ENCODE results near the gene SLC25A19. TPM values are rescaled to one million over a fixed set of nuclear protein-coding genes. Genes with fewer than 3 reads are reported as not detected.
"Not testable (repeated sequence)": the region's sequence is repeated elsewhere in the genome, so short reads cannot be mapped to it uniquely, and the experiment has no call there.

SLC25A19 gene
- total RNA-seq, 6 donors from 2014 or later: 21.9 to 37.0 (median 23.9) TPM

DNA sequence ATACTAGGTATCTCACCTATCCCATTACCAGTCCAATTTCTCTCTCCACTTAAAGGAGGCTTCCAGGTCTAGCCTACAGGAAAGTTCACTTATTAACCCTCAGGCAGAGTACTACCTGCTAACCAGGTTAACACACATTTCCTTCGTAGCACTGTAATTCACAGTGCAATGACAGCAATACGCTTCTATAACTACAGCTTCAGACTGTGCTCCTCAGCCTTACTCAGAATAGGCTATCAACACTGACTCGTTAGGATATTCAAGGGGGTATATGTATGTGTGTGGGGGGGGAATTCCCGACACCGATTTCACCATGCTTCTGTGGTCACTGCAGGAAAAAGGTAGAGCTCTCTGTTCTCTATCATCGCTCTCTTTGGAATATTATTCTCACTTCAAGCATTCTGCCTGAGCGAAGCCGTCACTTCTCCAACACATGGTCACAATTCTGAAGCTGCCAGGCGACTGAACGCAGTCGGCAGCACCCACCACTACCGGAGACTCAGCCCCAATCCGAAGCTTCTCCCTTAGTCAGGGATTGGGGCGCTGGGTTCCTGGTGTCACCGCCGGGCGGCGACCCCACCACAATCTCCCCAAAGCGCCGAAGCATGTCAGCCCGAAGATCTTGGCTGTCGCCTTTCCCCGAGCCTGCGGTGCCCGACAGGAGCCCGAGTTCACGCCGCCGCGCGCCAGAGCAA, 28.4 kb downstream of the SLC25A19 start:
- H3K4me1 ChIP-seq: peaks cover 27 to 50% (median 35%) of the 10 kb centered on the region in 4 donors
- no peaks in the 10 kb centered on the region for H3K27me3 ChIP-seq
- no peaks in the 10 kb centered on the region for H3K9me3 ChIP-seq
- peak in 1 of 2 donors; percentile 20 for ATAC-seq (ENCODE audit: low FRiP score in 2 of 2)
- DNase-seq: no peak
- peak overlapping the region; percentile 95 to 99 (median 97) for H3K27ac ChIP-seq
- 2 to 8% methylated on average over 8 to 31 of the region's 31 CpGs for WGBS, 2 donors
- H3K4me3 ChIP-seq: peak overlapping the region; percentile 79 to 97 (median 92)
- TF ChIP-seq, protein P1, sequence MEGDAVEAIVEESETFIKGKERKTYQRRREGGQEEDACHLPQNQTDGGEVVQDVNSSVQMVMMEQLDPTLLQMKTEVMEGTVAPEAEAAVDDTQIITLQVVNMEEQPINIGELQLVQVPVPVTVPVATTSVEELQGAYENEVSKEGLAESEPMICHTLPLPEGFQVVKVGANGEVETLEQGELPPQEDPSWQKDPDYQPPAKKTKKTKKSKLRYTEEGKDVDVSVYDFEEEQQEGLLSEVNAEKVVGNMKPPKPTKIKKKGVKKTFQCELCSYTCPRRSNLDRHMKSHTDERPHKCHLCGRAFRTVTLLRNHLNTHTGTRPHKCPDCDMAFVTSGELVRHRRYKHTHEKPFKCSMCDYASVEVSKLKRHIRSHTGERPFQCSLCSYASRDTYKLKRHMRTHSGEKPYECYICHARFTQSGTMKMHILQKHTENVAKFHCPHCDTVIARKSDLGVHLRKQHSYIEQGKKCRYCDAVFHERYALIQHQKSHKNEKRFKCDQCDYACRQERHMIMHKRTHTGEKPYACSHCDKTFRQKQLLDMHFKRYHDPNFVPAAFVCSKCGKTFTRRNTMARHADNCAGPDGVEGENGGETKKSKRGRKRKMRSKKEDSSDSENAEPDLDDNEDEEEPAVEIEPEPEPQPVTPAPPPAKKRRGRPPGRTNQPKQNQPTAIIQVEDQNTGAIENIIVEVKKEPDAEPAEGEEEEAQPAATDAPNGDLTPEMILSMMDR (IDR thresholded peaks at IDR 0.05): peak in 3 of 6 experiments; percentile 12 to 30 (median 12)
- TF ChIP-seq POLR2A (IDR thresholded peaks at IDR 0.05): no peak
- peaks cover under 1 to 27% (median 22%) of the 10 kb centered on the region in 4 donors for H3K36me3 ChIP-seq

DNA sequence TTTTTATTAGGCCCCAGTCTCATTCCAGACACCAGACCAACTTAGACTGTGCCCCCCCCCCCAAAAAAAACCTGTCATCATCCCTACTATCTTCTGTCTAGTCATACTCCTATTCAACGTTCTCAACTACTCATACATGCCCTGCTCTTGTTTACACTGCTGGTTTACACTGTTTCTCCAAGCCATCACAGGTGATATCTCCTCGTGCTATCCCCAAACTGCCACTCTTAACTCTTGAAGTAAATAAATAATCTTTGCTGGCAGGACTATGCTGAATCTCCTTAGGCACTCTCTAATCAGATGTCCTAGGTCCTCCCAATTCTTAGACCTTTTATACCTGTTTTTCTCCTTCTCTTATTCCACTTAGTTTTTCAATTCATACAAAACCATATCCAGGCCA, 32.0 kb downstream of the SLC25A19 start:
- H3K4me1 ChIP-seq: peaks cover 23 to 52% (median 27%) of the 10 kb centered on the region in 4 donors
- 53 to 55% methylated on average over 2 of the region's 2 CpGs for WGBS, 2 donors
- H3K36me3 ChIP-seq; DNase-seq; ATAC-seq (ENCODE audit: low FRiP score in 2 of 2); H3K9me3 ChIP-seq; H3K4me3 ChIP-seq; H3K27me3 ChIP-seq; H3K27ac ChIP-seq: not testable (repeated sequence)

- not testable (repeated sequence) for H3K27me3 ChIP-seq; H3K36me3 ChIP-seq; H3K4me3 ChIP-seq; ATAC-seq (ENCODE audit: low FRiP score in 2 of 2); H3K9me3 ChIP-seq
- peak in 1 of 2 donors; percentile 62 for DNase-seq
- H3K27ac ChIP-seq: peak overlapping the region in 3 of 4 donors; percentile 40 to 65 (median 44)
- H3K4me1 ChIP-seq: peaks cover 20 to 52% (median 27%) of the 10 kb centered on the region in 4 donors
- WGBS, 2 donors: 50 to 80% methylated on average over 7 to 11 of the region's 11 CpGs
Measured at GRCh38 chr17:75255954-75256698, 33.1 kb downstream of the SLC25A19 start.

GRCh38 chr17:75252039-75252816, 37.0 kb downstream of the SLC25A19 start:
- Histone ChIP-seq H3K27ac (no peak overlapping the region), H3K4me1 (peaks cover 7 to 37% (median 10%) of the 10 kb centered on the region in 4 donors), H3K36me3 (peaks cover 0 to 9% (median 0%) of the 10 kb centered on the region in 4 donors), H3K9me3 (no peaks in the 10 kb centered on the region), H3K4me3 (no peak overlapping the region), H3K27me3 (no peaks in the 10 kb centered on the region)
- 88 to 93% methylated on average over 8 of the region's 8 CpGs for WGBS, 2 donors
- ATAC-seq (ENCODE audit: low FRiP score in 2 of 2): no peak
- TF ChIP-seq POLR2AphosphoS5 (IDR thresholded peaks at IDR 0.05): no peak
- TF ChIP-seq, protein P1 (IDR thresholded peaks at IDR 0.05): no peak
- no peak for TF ChIP-seq EP300 (IDR thresholded peaks at IDR 0.05)
- TF ChIP-seq POLR2A (IDR thresholded peaks at IDR 0.05): no peak
- no peak for DNase-seq

- Histone ChIP-seq H3K9me3 (no peaks in the 10 kb centered on the region), H3K36me3 (peaks cover 6 to 25% (median 17%) of the 10 kb centered on the region in 4 donors), H3K4me1 (peaks cover 4 to 34% (median 10%) of the 10 kb centered on the region in 4 donors), H3K27ac (peak overlapping the region in 2 of 4 donors; percentile 1 to 22), H3K27me3 (no peaks in the 10 kb centered on the region), H3K4me3 (peak overlapping the region in 1 of 4 donors; percentile 3)
- WGBS, 2 donors: 53 to 62% methylated on average over 11 of the region's 11 CpGs
- TF ChIP-seq POLR2A (IDR thresholded peaks at IDR 0.05): no peak
- no peak for TF ChIP-seq POLR2AphosphoS5 (IDR thresholded peaks at IDR 0.05)
- TF ChIP-seq, protein P1 (IDR thresholded peaks at IDR 0.05): no peak
- TF ChIP-seq EP300 (IDR thresholded peaks at IDR 0.05): no peak
- ATAC-seq (ENCODE audit: low FRiP score in 2 of 2): peak; percentile 53 to 75
- no peak for DNase-seq
Measured at GRCh38 chr17:75250009-75250471, 39.2 kb downstream of the SLC25A19 start.

Measured in upper lobe of left lung (tissue), 6 donors.